Activated naive CD4-positive, alpha-beta T cell treated with anti-CD3 and anti-CD28 coated beads, Interleukin-2, amount 50 U/mL, for 24 hours (primary cell): Measurements from ENCODE around the gene GPR37L1.
"Not testable (repeated sequence)": the region's sequence is repeated elsewhere in the genome, so short reads cannot be mapped to it uniquely, and the experiment has no call there.

ENCODE experiments used
- H3K27ac Mint-ChIP-seq: one replicate; pipeline ENCODE4 v1.8.0; 2021; ENCODE audit warnings: mild to moderate bottlenecking, mixed read lengths
- H3K27me3 Mint-ChIP-seq: one replicate; pipeline ENCODE4 v1.8.0; 2021; ENCODE audit warnings: mixed read lengths
- H3K36me3 Mint-ChIP-seq: one replicate; pipeline ENCODE4 v1.8.0; 2021; ENCODE audit warnings: mixed read lengths
- H3K4me1 Mint-ChIP-seq: one replicate; pipeline ENCODE4 v1.8.0; 2021; ENCODE audit warnings: mixed read lengths
- H3K4me3 Mint-ChIP-seq: one replicate; pipeline ENCODE4 v1.8.0; 2021; ENCODE audit warnings: mild to moderate bottlenecking, mixed read lengths
- H3K9me3 Mint-ChIP-seq: one replicate; pipeline ENCODE4 v1.8.0; 2021; ENCODE audit warnings: mixed read lengths

Gene GPR37L1

GRCh38 chr1:202104073-202104472 lies 18.6 kb upstream of the GPR37L1 start:
- H3K9me3 Mint-ChIP-seq, result no peaks in the 10 kb centered on the region
- H3K4me1 Mint-ChIP-seq, result no peaks in the 10 kb centered on the region
- H3K27ac Mint-ChIP-seq, result no peak overlapping the region
- H3K27me3 Mint-ChIP-seq, result no peaks in the 10 kb centered on the region
- no peaks in the 10 kb centered on the region for H3K36me3 Mint-ChIP-seq
- H3K4me3 Mint-ChIP-seq, result no peak overlapping the region

GRCh38 chr1:202105571-202106339 lies 17.0 kb upstream of the GPR37L1 start:
- Mint-ChIP-seq H3K9me3 (no peaks in the 10 kb centered on the region), H3K4me3 (no peak overlapping the region), H3K4me1 (no peaks in the 10 kb centered on the region), H3K27ac (no peak overlapping the region), H3K27me3 (no peaks in the 10 kb centered on the region), H3K36me3 (no peaks in the 10 kb centered on the region)

DNA sequence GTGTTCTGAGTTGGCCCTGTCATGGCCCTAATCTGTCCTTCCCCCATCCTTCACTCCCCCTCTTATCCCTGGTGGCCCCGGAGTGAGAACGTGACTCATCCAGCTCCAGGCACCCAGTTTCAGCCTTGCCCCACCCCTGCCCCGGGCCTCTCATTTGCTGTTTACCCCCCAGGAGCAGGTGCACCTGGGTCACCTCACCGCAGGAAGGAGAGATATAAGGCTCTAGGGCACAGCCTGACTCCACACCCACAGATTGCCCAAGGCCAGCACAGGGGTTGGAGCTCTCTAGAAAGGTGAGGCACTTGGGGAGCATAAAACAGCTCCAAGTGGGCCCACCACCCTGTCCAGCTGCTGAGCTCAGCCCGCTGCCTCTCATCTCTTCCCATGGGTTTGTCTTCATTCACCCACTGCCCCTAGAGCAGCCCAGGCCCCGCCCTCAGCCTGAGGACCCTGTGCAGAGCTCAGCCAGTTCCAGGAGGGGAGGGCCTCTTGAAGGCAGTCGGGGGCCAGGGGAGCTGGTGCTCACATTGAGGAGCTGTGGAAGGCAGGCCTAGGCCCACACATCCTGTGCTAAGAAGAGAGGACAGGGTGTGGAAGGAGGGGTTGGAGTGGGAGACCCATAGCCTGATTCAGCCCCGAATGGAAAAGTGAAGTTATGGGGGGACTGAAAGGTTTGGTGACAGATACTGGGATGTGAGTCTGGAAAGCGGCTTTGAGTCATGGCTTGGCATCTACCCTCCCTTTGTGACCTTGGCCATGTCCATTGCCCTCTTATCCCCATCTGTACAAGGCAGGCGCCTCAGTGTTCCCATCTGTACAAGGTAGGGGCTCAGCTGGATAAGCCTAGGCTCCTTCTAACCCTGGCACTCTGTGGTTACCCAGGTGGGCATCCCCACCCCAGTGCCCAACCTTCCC lies 16.1 kb upstream of the GPR37L1 start:
- no peaks in the 10 kb centered on the region for H3K36me3 Mint-ChIP-seq
- no peaks in the 10 kb centered on the region for H3K9me3 Mint-ChIP-seq
- H3K27me3 Mint-ChIP-seq, result no peaks in the 10 kb centered on the region
- H3K27ac Mint-ChIP-seq, result no peak overlapping the region
- H3K4me3 Mint-ChIP-seq, result no peak overlapping the region
- no peaks in the 10 kb centered on the region for H3K4me1 Mint-ChIP-seq

DNA sequence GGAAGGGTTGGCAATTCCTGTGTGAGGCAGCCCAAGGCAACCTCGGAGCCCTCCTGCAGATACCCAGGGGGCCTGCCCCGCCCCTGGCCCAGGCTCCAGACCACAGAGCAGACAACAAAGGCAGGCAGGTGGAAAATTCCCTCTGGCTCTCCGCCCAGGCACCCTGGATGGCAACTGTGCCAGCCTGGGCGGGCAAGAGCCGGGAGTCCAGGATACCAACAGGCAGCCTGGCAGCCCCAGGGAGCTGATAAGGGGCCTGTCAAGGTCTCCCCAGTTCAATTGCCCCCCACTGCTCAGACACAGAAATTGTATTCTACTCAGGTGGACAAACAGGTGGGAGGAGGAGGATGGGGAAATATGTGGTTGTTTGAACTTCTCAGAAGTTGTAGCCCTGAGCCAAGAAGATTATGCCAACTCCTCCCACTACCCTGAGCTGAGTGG lies 15.4 kb upstream of the GPR37L1 start:
- H3K36me3 Mint-ChIP-seq, result no peaks in the 10 kb centered on the region
- no peaks in the 10 kb centered on the region for H3K4me1 Mint-ChIP-seq
- H3K27me3 Mint-ChIP-seq, result no peaks in the 10 kb centered on the region
- H3K9me3 Mint-ChIP-seq, result no peaks in the 10 kb centered on the region
- no peak overlapping the region for H3K27ac Mint-ChIP-seq
- no peak overlapping the region for H3K4me3 Mint-ChIP-seq

DNA sequence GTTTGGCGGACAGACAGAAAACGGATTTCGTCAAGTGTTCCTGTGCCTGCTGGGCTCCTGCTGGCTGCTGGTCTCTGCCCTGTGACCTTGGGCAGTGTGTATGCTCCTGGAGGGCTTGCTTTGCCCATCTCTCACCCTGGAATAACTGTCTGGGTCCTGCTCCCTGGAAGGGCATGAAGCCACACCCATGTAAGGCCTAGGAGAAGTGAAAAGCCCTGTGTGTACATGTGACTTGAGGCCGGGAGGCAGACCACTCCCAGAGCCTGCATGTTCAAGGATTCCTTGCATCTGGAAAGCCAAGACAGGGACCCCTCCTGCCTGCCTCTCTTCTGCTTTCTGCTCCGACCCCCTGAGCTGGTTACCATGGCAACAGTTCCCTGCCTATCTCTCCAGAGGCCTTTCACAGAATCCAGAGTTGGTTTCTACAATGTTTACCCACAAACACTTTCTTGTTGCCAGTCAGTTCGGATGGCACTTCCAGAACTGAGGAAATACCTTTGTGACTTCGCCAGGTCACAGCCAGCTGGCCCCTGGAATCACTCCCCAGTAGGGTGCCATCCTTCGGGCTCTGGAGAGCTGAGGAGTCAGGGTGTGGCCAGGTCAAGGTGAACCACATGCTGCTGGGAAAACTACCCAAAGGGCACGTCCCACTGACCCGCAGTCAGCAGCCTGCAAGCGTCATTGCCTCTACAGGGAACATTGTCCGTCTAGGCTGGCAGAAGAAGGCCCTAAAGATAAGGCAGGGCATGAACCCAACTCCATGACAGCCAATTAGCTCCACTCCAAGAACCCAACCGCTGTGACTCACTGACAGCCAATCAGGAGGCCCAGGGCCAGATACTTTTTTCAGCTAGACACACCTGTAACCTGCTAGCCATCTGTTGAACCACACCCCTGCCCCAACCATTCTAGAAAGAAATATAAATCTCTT lies 14.7 kb upstream of the GPR37L1 start:
- H3K27me3 Mint-ChIP-seq, result peaks cover under 1% of the 10 kb centered on the region
- no peaks in the 10 kb centered on the region for H3K4me1 Mint-ChIP-seq
- no peak overlapping the region for H3K4me3 Mint-ChIP-seq
- no peak overlapping the region for H3K27ac Mint-ChIP-seq
- no peaks in the 10 kb centered on the region for H3K9me3 Mint-ChIP-seq
- H3K36me3 Mint-ChIP-seq, result no peaks in the 10 kb centered on the region

DNA sequence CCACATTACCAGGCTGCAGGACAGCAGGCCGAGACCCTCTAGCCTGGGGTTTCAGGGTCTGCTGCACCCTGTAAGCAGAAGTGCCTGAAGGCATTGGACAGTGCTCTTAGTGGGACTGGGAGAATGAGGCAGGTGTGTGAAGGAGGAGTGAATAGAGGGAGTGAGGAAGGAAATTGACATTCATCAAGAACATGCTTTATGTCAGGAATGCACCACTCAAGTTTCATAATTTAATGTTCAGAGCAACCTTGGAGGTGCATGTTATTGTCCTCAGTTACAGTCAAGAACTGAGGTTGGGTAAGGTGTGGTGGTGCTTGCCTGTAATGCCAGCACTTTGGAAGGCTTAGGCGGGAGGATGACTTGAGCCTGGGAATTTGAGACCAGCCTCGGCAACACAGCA lies 11.7 kb upstream of the GPR37L1 start:
- no peaks in the 10 kb centered on the region for H3K9me3 Mint-ChIP-seq
- no peaks in the 10 kb centered on the region for H3K36me3 Mint-ChIP-seq
- no peak overlapping the region for H3K27ac Mint-ChIP-seq
- H3K27me3 Mint-ChIP-seq, result peaks cover 2% of the 10 kb centered on the region
- H3K4me1 Mint-ChIP-seq, result no peaks in the 10 kb centered on the region
- no peak overlapping the region for H3K4me3 Mint-ChIP-seq

GRCh38 chr1:202111589-202111988 lies 11.1 kb upstream of the GPR37L1 start:
- not testable (repeated sequence) for H3K9me3 Mint-ChIP-seq, H3K27me3 Mint-ChIP-seq, H3K4me1 Mint-ChIP-seq, H3K27ac Mint-ChIP-seq, H3K4me3 Mint-ChIP-seq, H3K36me3 Mint-ChIP-seq

DNA sequence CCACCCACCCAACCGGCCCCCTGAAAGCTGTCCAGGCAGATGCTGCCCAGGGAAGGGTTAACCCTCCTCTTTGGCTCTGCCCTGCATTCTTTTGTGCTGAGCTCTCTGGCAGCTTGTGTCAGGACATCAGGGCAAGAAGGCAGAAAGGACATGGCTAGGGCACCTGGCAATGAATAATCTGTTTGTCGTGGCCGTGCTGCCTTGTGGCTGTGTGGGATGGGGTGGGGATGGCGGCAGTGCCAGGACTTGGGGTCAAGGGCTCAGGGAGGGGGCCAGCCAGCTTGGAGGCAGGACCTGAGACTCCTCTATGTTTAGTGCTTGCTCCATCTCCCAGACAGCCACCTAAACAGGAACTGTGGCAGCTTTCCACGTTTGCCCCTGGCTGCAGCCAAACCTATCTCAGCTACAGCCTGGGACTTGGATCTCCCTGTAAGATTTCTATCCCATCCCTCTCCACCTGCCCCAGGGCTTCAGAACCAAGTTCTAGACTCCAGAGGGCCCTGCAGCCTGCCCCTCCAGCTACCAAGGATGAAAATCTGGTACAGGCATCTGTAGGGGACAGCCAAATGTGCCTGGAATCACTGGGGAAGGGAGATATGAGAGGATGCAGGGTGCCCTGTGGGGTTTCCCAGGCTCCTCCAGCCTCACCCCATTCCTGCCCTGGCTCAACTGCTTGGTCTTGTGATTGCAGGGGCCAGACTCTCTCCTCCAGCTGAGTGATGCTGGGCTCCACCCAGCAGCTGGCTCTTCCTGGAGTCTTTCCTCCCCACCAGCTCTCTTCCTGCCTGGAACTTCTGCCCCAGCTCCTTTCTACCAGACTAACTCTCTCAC lies 9.6 kb upstream of the GPR37L1 start:
- H3K27me3 Mint-ChIP-seq, result peaks cover 2% of the 10 kb centered on the region
- no peaks in the 10 kb centered on the region for H3K4me1 Mint-ChIP-seq
- H3K36me3 Mint-ChIP-seq, result no peaks in the 10 kb centered on the region
- H3K4me3 Mint-ChIP-seq, result no peak overlapping the region
- H3K9me3 Mint-ChIP-seq, result no peaks in the 10 kb centered on the region
- no peak overlapping the region for H3K27ac Mint-ChIP-seq

DNA sequence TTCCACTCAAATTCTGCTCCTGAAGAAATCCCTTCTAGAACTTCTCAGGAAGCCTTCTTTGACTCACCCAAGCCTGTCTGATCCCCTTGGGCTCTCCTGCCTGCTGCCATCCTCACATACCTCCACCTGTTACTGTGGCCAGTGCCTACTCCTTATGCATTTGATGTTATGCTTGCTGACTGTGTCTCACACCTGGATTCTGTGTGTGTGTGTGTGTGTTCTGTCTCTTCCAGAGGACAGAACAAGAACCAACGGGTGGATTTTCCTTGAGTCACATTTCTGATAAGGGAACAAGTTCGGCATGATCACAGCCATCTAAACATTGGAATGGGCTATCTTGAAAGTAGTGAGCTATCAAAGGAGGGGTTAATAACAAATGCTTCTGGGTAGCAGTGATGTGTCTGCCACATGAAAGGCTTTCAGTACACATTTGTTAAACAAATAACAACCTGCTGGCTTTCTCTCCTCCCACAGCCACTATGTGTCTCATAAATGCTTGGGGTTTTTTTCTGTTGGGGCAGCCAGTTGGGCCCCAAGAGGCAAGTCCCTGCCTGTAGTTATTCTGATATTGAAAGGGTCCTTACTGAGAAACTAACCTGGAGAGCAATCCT lies 8.9 kb upstream of the GPR37L1 start:
- H3K4me1 Mint-ChIP-seq, result no peaks in the 10 kb centered on the region
- peaks cover 2% of the 10 kb centered on the region for H3K27me3 Mint-ChIP-seq
- no peak overlapping the region for H3K27ac Mint-ChIP-seq
- no peaks in the 10 kb centered on the region for H3K36me3 Mint-ChIP-seq
- no peaks in the 10 kb centered on the region for H3K9me3 Mint-ChIP-seq
- no peak overlapping the region for H3K4me3 Mint-ChIP-seq

GRCh38 chr1:202116287-202116686 lies 6.4 kb upstream of the GPR37L1 start:
- H3K4me3 Mint-ChIP-seq, result no peak overlapping the region
- peaks cover 2% of the 10 kb centered on the region for H3K27me3 Mint-ChIP-seq
- no peaks in the 10 kb centered on the region for H3K9me3 Mint-ChIP-seq
- no peak overlapping the region for H3K27ac Mint-ChIP-seq
- H3K4me1 Mint-ChIP-seq, result no peaks in the 10 kb centered on the region
- no peaks in the 10 kb centered on the region for H3K36me3 Mint-ChIP-seq

GRCh38 chr1:202117898-202118371 lies 4.8 kb upstream of the GPR37L1 start:
- Mint-ChIP-seq H3K4me1 (no peaks in the 10 kb centered on the region), H3K4me3 (no peak overlapping the region), H3K36me3 (no peaks in the 10 kb centered on the region), H3K27ac (no peak overlapping the region), H3K9me3 (no peaks in the 10 kb centered on the region), H3K27me3 (peaks cover 2% of the 10 kb centered on the region)

GRCh38 chr1:202121006-202121405 lies 1.7 kb upstream of the GPR37L1 start:
- Mint-ChIP-seq H3K27ac (no peak overlapping the region), H3K27me3 (no peaks in the 10 kb centered on the region), H3K4me1 (no peaks in the 10 kb centered on the region), H3K9me3 (no peaks in the 10 kb centered on the region), H3K36me3 (no peaks in the 10 kb centered on the region), H3K4me3 (no peak overlapping the region)

DNA sequence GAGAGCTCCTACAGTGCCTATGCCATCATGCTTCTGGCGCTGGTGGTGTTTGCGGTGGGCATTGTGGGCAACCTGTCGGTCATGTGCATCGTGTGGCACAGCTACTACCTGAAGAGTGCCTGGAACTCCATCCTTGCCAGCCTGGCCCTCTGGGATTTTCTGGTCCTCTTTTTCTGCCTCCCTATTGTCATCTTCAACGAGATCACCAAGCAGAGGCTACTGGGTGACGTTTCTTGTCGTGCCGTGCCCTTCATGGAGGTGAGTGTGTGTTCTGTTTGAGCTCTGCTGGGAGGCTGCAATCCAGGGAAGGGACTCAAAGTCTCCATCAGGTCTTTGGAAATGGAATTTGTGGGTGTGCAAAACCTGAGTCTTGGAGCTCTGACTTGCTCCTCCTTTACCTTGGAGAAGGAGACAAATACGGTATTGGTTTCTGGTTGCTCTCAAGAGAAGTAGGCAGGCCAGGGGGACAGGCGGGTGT lies 658 bp downstream of the GPR37L1 start:
- Mint-ChIP-seq H3K4me1 (no peaks in the 10 kb centered on the region), H3K27me3 (peaks cover 2% of the 10 kb centered on the region), H3K27ac (no peak overlapping the region), H3K9me3 (no peaks in the 10 kb centered on the region), H3K36me3 (no peaks in the 10 kb centered on the region), H3K4me3 (no peak overlapping the region)

GRCh38 chr1:202124142-202124541 lies 1.4 kb downstream of the GPR37L1 start:
- no peak overlapping the region for H3K27ac Mint-ChIP-seq
- peaks cover 2% of the 10 kb centered on the region for H3K27me3 Mint-ChIP-seq
- H3K4me1 Mint-ChIP-seq, result no peaks in the 10 kb centered on the region
- no peaks in the 10 kb centered on the region for H3K36me3 Mint-ChIP-seq
- H3K9me3 Mint-ChIP-seq, result no peaks in the 10 kb centered on the region
- no peak overlapping the region for H3K4me3 Mint-ChIP-seq
